SK-N-SH treated with all-trans-retinoic acid at 6 μM for 48 hours (cell line): ENCODE measurements around the gene CCL25.

Source experiments
- ATAC-seq: fragments of 200-7000 bp; cut with Tn5 transposase; 3 replicates; pipeline ENCODE4 v1.9.1; 2020; ENCODE audit warnings: mild to moderate bottlenecking, moderate library complexity
- ARNTL ChIP-seq: fragments of 450-650 bp; formaldehyde crosslinking; IDR thresholded peaks from 2 replicates; pipeline ENCODE4 v1.5.0; 2020; ENCODE audit warnings: low read depth, mild to moderate bottlenecking, moderate library complexity, borderline replicate concordance
- BACH2 ChIP-seq: fragments of 250-450 bp; sonication (Bioruptor Pico); IDR thresholded peaks from 2 replicates; pipeline ENCODE4 v1.9.0; 2021; ENCODE audit warnings: mild to moderate bottlenecking, borderline replicate concordance
- CSDC2 ChIP-seq: fragments of 250-450 bp; sonication (Bioruptor Pico); IDR thresholded peaks from 2 replicates; pipeline ENCODE4 v1.5.0; 2020; ENCODE audit warnings: mild to moderate bottlenecking, moderate library complexity
- ESRRG ChIP-seq: fragments of 250-450 bp; sonication (Bioruptor Pico); IDR thresholded peaks from 2 replicates; pipeline ENCODE4 v1.6.1; 2021; ENCODE audit warnings: mild to moderate bottlenecking
- GLIS3 ChIP-seq: fragments of 250-450 bp; sonication (Bioruptor Pico); IDR thresholded peaks from 2 replicates; pipeline ENCODE4 v1.5.0; 2020; ENCODE audit warnings: mild to moderate bottlenecking, moderate library complexity
- ISL1 ChIP-seq: fragments of 250-450 bp; sonication (Bioruptor Pico); IDR thresholded peaks from 2 replicates; pipeline ENCODE4 v2.1.2; 2022; ENCODE audit warnings: mild to moderate bottlenecking, moderate library complexity
- OSR1 ChIP-seq: fragments of 250-450 bp; sonication (Bioruptor Pico); IDR thresholded peaks from 2 replicates; pipeline ENCODE4 v1.8.0; 2022; ENCODE audit warnings: moderate library complexity, mild to moderate bottlenecking, inconsistent platforms
- PATZ1 ChIP-seq: fragments of 250-450 bp; sonication (Bioruptor Pico); IDR thresholded peaks from 2 replicates; pipeline ENCODE4 v1.8.0; 2020; ENCODE audit warnings: mild to moderate bottlenecking, moderate library complexity, borderline replicate concordance
- PPARA ChIP-seq: fragments of 250-450 bp; sonication (Bioruptor Pico); IDR thresholded peaks from 2 replicates; pipeline ENCODE4 v1.5.0; 2020; ENCODE audit warnings: mild to moderate bottlenecking, borderline replicate concordance
- RARB ChIP-seq: fragments of 250-450 bp; sonication (Bioruptor Pico); IDR thresholded peaks from 2 replicates; pipeline ENCODE4 v1.8.0; 2021; ENCODE audit warnings: mild to moderate bottlenecking, moderate library complexity
- SNAI2 ChIP-seq: fragments of 250-450 bp; sonication (Bioruptor Pico); IDR thresholded peaks from 2 replicates; pipeline ENCODE4 v1.5.0; 2020; ENCODE audit warnings: mild to moderate bottlenecking, moderate library complexity
- TCF4 ChIP-seq: fragments of 250-450 bp; sonication (Bioruptor Pico); IDR thresholded peaks from 2 replicates; pipeline ENCODE4 v1.8.0; 2021; ENCODE audit warnings: mild to moderate bottlenecking, moderate library complexity, borderline replicate concordance
- TOX ChIP-seq: fragments of 250-450 bp; sonication (Bioruptor Pico); IDR thresholded peaks from 2 replicates; pipeline ENCODE4 v1.8.0; 2021; ENCODE audit warnings: mild to moderate bottlenecking, moderate library complexity, borderline replicate concordance
- TSHZ2 ChIP-seq: fragments of 250-450 bp; sonication (Bioruptor Pico); IDR thresholded peaks from 2 replicates; pipeline ENCODE4 v1.5.0; 2020; ENCODE audit warnings: mild to moderate bottlenecking, moderate library complexity
- ZC3H10 ChIP-seq: fragments of 250-450 bp; sonication (Bioruptor Pico); IDR thresholded peaks from 2 replicates; pipeline ENCODE4 v1.5.1; 2021; ENCODE audit warnings: mild to moderate bottlenecking, moderate library complexity
- ZFP3 ChIP-seq: fragments of 250-450 bp; sonication (Bioruptor Pico); IDR thresholded peaks from 2 replicates; pipeline ENCODE4 v1.5.0; 2020; ENCODE audit warnings: mild to moderate bottlenecking, moderate library complexity
- ZFP30 ChIP-seq: fragments of 450-650 bp; formaldehyde crosslinking; IDR thresholded peaks from 2 replicates; pipeline ENCODE4 v1.5.0; 2022; ENCODE audit warnings: mild to moderate bottlenecking, moderate library complexity
- ZNF565 ChIP-seq: fragments of 450-650 bp; formaldehyde crosslinking; conservative IDR thresholded peaks from 2 replicates; pipeline ENCODE4 v1.5.0; 2020; ENCODE audit warnings: low read depth, mild to moderate bottlenecking, moderate library complexity
- ZNF70 ChIP-seq: fragments of 450-650 bp; formaldehyde crosslinking; IDR thresholded peaks from 2 replicates; pipeline ENCODE4 v1.5.0; 2020; ENCODE audit warnings: mild to moderate bottlenecking, moderate library complexity
- ZNF8 ChIP-seq: fragments of 450-650 bp; formaldehyde crosslinking; IDR thresholded peaks from 2 replicates; pipeline ENCODE4 v1.5.0; 2020; ENCODE audit warnings: mild to moderate bottlenecking, moderate library complexity
- TF ChIP-seq, protein P1 (sequence below): fragments of 250-450 bp; sonication (Bioruptor Pico); IDR thresholded peaks from 2 replicates; pipeline ENCODE4 v1.5.1; 2021; ENCODE audit warnings: mild to moderate bottlenecking, moderate library complexity
- TF ChIP-seq, protein P2 (sequence below): fragments of 250-450 bp; sonication (Bioruptor Pico); IDR thresholded peaks from 2 replicates; pipeline ENCODE4 v1.8.0; 2021; ENCODE audit warnings: low read depth, mild to moderate bottlenecking, moderate library complexity, borderline replicate concordance

The CCL25 gene

GRCh38 chr19:8094336-8094735, 41.8 kb downstream of the CCL25 start:
- no peak for ATAC-seq
- TF ChIP-seq ZNF70 (CRISPR knock-in tag) (no peak), PPARA (CRISPR knock-in tag) (no peak), BACH2 (CRISPR knock-in tag) (no peak), ZNF565 (CRISPR knock-in tag) (no peak), ISL1 (CRISPR knock-in tag) (no peak), ARNTL (CRISPR knock-in tag) (no peak)
- TF ChIP-seq, all 23 proteins: peak for 0

GRCh38 chr19:8095354-8095886, 42.9 kb downstream of the CCL25 start:
- ATAC-seq: no peak
- no peak for TF ChIP-seq SNAI2 (CRISPR knock-in tag)
- no peak for TF ChIP-seq RARB (CRISPR knock-in tag)
- no peak for TF ChIP-seq ESRRG (CRISPR knock-in tag)
- no peak for TF ChIP-seq ZNF565 (CRISPR knock-in tag)
- TF ChIP-seq ISL1 (CRISPR knock-in tag): no peak
- no peak for TF ChIP-seq GLIS3 (CRISPR knock-in tag)
- TF ChIP-seq CSDC2 (CRISPR knock-in tag): no peak
- TF ChIP-seq, all 23 proteins: peak for 0

GRCh38 chr19:8096071-8096470, 43.5 kb downstream of the CCL25 start:
- TF ChIP-seq, protein P1, sequence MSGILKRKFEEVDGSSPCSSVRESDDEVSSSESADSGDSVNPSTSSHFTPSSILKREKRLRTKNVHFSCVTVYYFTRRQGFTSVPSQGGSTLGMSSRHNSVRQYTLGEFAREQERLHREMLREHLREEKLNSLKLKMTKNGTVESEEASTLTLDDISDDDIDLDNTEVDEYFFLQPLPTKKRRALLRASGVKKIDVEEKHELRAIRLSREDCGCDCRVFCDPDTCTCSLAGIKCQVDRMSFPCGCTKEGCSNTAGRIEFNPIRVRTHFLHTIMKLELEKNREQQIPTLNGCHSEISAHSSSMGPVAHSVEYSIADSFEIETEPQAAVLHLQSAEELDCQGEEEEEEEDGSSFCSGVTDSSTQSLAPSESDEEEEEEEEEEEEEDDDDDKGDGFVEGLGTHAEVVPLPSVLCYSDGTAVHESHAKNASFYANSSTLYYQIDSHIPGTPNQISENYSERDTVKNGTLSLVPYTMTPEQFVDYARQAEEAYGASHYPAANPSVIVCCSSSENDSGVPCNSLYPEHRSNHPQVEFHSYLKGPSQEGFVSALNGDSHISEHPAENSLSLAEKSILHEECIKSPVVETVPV (CRISPR knock-in tag): no peak
- no peak for TF ChIP-seq PPARA (CRISPR knock-in tag)
- TF ChIP-seq ZNF565 (CRISPR knock-in tag): no peak
- no peak for TF ChIP-seq ARNTL (CRISPR knock-in tag)
- TF ChIP-seq ZNF8 (CRISPR knock-in tag): no peak
- no peak for TF ChIP-seq TCF4
- TF ChIP-seq ISL1 (CRISPR knock-in tag): no peak
- TF ChIP-seq PATZ1 (CRISPR knock-in tag): no peak
- TF ChIP-seq ZFP3 (CRISPR knock-in tag): no peak
- TF ChIP-seq, all 23 proteins: peak for 0
- no peak for ATAC-seq

GRCh38 chr19:8097198-8097597, 44.6 kb downstream of the CCL25 start:
- TF ChIP-seq GLIS3 (CRISPR knock-in tag) (no peak), PPARA (CRISPR knock-in tag) (no peak), OSR1 (CRISPR knock-in tag) (no peak), ZFP30 (CRISPR knock-in tag) (no peak), CSDC2 (CRISPR knock-in tag) (no peak), ZNF565 (CRISPR knock-in tag) (no peak), TSHZ2 (no peak), TOX (CRISPR knock-in tag) (no peak), RARB (CRISPR knock-in tag) (no peak), ISL1 (CRISPR knock-in tag) (no peak), ZC3H10 (CRISPR knock-in tag) (no peak), SNAI2 (CRISPR knock-in tag) (no peak), ZNF70 (CRISPR knock-in tag) (no peak), BACH2 (CRISPR knock-in tag) (no peak), PATZ1 (CRISPR knock-in tag) (no peak), ESRRG (CRISPR knock-in tag) (no peak), ZNF8 (CRISPR knock-in tag) (no peak)
- TF ChIP-seq, protein P1 (CRISPR knock-in tag): no peak
- TF ChIP-seq, protein P2, sequence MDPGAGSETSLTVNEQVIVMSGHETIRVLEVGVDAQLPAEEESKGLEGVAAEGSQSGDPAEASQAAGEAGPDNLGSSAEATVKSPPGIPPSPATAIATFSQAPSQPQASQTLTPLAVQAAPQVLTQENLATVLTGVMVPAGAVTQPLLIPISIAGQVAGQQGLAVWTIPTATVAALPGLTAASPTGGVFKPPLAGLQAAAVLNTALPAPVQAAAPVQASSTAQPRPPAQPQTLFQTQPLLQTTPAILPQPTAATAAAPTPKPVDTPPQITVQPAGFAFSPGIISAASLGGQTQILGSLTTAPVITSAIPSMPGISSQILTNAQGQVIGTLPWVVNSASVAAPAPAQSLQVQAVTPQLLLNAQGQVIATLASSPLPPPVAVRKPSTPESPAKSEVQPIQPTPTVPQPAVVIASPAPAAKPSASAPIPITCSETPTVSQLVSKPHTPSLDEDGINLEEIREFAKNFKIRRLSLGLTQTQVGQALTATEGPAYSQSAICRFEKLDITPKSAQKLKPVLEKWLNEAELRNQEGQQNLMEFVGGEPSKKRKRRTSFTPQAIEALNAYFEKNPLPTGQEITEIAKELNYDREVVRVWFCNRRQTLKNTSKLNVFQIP (CRISPR knock-in tag): no peak

More at GRCh38 chr19:8097198-8097597, 44.6 kb downstream of the CCL25 start:
- no peak for ATAC-seq
